HUES64 (cell line): ENCODE data around the gene GNRHR.
"Not testable (repeated sequence)": the region's sequence is repeated elsewhere in the genome, so short reads cannot be mapped to it uniquely, and the experiment has no call there.

Experiments used
- H3K27ac ChIP-seq: 2 replicates; pipeline ENCODE4 v1.7.0; 2013; ENCODE audit warnings: low read depth, low read length, inconsistent platforms
- H3K27me3 ChIP-seq: 2 replicates; pipeline ENCODE4 v1.6.1; 2013; ENCODE audit warnings: mild to moderate bottlenecking, low read length; ENCODE audit not compliant: insufficient read depth
- H3K36me3 ChIP-seq: 2 replicates; pipeline ENCODE4 v1.6.1; 2013; ENCODE audit warnings: mild to moderate bottlenecking, low read length; ENCODE audit not compliant: insufficient read depth
- H3K4me1 ChIP-seq: 2 replicates; pipeline ENCODE4 v1.6.1; 2013; ENCODE audit warnings: mild to moderate bottlenecking, low read length, moderate library complexity; ENCODE audit not compliant: insufficient read depth
- H3K4me3 ChIP-seq: 2 replicates; pipeline ENCODE4 v1.5.1; 2013; ENCODE audit warnings: mild to moderate bottlenecking, low read length, moderate library complexity
- H3K9ac ChIP-seq: 2 replicates; pipeline ENCODE4 v1.6.1; 2013; ENCODE audit warnings: mild to moderate bottlenecking, low read depth, low read length
- H3K9me3 ChIP-seq: 2 replicates; pipeline ENCODE4 v1.6.1; 2013; ENCODE audit warnings: low read depth, low read length; ENCODE audit not compliant: insufficient read depth
- WGBS: fragments of 150-250, 120-280 bp; methylation state at CpG from one replicate; pipeline ENCODE4 v1.1.7; 2013; ENCODE audit warnings: missing lambda C conversion rate; 5-methylcytosine and 5-hydroxymethylcytosine counted together

GNRHR gene

DNA sequence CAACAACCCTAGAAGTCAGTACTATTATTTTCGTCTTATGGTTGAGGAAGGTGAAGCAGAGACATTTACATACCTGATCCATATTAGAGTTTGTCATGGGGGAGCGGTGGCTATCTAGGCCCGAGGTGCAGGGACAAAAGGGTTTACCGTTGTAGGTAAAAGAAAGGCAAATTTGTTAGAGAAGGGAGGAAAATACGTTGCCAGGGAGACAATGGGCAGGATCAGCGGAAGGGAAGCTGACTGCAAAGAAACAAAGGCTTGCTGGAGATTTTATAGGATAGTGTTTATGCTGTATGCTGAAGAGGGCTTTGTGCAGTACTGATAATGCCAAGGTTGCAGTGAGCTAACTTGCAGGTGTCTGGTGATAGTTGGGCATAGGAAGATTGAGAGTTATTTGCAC is 2.8 kb upstream of the GNRHR start:
- not testable (repeated sequence) for H3K27me3 ChIP-seq, H3K27ac ChIP-seq, H3K36me3 ChIP-seq, H3K9ac ChIP-seq, H3K9me3 ChIP-seq, H3K4me3 ChIP-seq
- 60% methylated on average over 6 of the region's 6 CpGs for WGBS
- H3K4me1 ChIP-seq: peaks cover 13% of the 10 kb centered on the region; the same call in 1 of the 2 replicates

DNA sequence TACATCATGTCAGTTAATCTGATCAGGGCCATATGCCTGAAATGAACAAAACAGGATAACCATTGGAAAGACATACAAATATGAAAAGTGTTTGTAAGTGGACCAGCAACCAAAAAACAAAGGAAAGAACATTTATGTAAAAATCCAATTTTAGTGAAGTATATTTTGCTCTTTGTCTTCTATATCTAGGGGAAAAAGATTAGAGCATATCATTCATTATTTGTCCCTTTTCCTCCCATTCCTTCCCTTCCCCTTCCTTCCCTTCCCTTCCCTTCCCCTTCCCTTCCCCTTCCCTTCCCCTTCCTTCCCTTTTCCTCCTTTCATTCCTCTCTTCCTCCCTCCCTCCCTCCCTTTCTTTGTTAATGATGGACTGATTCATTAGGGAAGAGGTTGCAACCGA is 1.8 kb upstream of the GNRHR start:
- no peaks in the 10 kb centered on the region for H3K36me3 ChIP-seq
- no peak overlapping the region for H3K9ac ChIP-seq
- H3K4me3 ChIP-seq: no peak overlapping the region
- H3K9me3 ChIP-seq: no peaks in the 10 kb centered on the region
- H3K27me3 ChIP-seq: no peaks in the 10 kb centered on the region
- H3K4me1 ChIP-seq: peaks cover 13% of the 10 kb centered on the region; the same call in 1 of the 2 replicates
- 90% methylated on average over 1 of the region's 1 CpG for WGBS
- no peak overlapping the region for H3K27ac ChIP-seq

DNA sequence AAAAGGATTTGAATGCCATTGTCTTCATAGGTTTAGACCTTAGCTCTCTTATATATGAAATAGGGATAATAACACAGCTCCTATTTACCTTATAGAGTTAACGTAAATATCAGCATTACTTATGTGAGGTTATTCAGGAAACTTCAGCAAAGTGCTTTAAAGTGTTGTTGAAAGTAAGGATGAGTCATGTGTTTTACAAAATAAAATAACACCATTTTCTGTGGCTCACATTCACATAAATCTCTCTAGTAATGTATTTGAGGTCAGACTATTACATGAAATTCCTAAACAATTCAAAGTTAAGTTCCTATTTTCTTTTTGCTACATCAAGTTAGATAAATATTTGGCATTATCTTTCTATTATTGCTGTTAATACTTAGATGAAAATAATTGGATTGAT is 2.9 kb downstream of the GNRHR start:
- no peak overlapping the region for H3K9ac ChIP-seq
- H3K36me3 ChIP-seq: no peaks in the 10 kb centered on the region
- no peak overlapping the region for H3K27ac ChIP-seq
- WGBS: no CpG with 5 or more reads among the region's 1 CpG
- H3K9me3 ChIP-seq: no peaks in the 10 kb centered on the region
- H3K27me3 ChIP-seq: no peaks in the 10 kb centered on the region
- no peak overlapping the region for H3K4me3 ChIP-seq
- no peaks in the 10 kb centered on the region for H3K4me1 ChIP-seq

DNA sequence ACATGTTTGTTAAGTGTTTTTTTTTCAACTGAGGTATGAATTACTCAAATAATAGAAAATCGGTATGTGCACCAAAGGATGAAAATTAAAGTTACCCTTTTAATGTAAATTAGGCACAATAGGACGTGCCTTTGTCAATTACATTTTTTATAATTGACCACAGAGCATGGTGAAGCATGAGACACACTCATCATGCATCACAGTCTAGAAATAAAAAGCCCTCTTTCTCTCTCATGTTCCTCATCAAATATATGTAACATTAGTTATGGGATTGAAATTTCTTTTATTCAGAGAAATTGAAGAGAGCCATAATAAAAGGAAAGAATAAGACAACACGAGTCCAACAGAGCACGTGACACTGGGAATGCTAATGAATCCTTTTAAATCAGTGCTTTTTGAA is 3.5 kb downstream of the GNRHR start:
- no peak overlapping the region for H3K4me3 ChIP-seq
- no peaks in the 10 kb centered on the region for H3K9me3 ChIP-seq
- H3K27ac ChIP-seq: no peak overlapping the region
- WGBS: 93% methylated on average over 4 of the region's 4 CpGs
- no peaks in the 10 kb centered on the region for H3K27me3 ChIP-seq
- no peak overlapping the region for H3K9ac ChIP-seq
- H3K4me1 ChIP-seq: no peaks in the 10 kb centered on the region
- H3K36me3 ChIP-seq: no peaks in the 10 kb centered on the region

DNA sequence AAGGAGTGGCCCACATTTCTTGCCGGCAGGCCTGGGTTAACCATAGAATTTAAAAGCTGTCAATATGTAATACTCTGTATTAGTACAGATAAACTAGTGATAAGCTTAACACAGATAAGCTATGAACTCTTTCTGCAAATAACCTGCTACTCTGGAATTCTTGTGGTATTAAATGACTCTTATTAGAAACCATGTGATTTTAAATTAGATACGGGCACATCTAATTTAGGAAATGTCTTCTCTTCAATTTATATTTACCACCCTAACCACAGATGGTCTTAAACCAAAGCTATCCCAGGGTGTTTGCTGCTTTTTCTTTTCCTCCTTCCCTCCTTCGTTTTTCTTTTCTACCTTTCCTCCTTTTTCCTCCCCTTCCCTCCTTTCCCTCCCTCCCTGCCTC is 4.9 kb downstream of the GNRHR start:
- Histone ChIP-seq H3K4me3 (no peak overlapping the region), H3K9ac (no peak overlapping the region), H3K36me3 (no peaks in the 10 kb centered on the region), H3K27me3 (no peaks in the 10 kb centered on the region), H3K9me3 (no peaks in the 10 kb centered on the region), H3K4me1 (no peaks in the 10 kb centered on the region), H3K27ac (no peak overlapping the region)
- WGBS: 81% methylated on average over 2 of the region's 3 CpGs

DNA sequence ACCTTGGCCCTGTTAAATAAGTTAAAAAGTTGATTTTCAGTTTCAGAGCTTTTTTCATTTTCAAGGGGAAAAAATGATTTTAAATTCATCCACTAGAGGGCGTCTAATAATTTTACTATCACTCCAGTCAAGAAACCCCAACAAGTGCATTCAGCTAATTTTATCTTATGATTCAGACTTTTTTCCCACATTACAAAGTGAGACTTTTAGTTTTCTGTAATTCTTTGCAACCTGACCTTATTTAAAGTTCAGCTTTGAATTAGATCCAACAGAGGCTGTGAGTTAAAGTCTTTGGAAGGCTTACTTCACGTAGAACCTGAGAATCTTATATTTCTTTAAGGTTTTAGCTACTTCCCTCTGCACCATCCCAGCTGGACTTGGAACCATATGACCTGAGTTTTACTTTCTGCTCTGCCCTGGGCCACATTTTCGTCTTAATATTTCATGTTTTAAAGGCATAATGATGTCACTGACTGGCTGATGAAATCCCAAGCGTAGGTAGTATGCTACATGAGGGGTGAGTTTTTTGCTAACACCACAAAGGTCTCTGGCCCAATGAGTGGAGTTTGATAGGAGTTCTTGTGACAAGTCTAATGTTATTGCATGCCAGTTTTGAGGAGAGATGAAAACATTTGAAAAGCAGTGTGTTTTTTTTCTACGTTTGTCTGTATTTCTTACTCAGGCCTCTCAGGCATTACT is 7.2 kb downstream of the GNRHR start:
- 72% methylated on average over 5 of the region's 5 CpGs for WGBS
- H3K4me3 ChIP-seq: no peak overlapping the region
- no peaks in the 10 kb centered on the region for H3K36me3 ChIP-seq
- H3K4me1 ChIP-seq: no peaks in the 10 kb centered on the region
- H3K27ac ChIP-seq: no peak overlapping the region
- H3K9me3 ChIP-seq: no peaks in the 10 kb centered on the region
- H3K27me3 ChIP-seq: no peaks in the 10 kb centered on the region
- H3K9ac ChIP-seq: no peak overlapping the region

DNA sequence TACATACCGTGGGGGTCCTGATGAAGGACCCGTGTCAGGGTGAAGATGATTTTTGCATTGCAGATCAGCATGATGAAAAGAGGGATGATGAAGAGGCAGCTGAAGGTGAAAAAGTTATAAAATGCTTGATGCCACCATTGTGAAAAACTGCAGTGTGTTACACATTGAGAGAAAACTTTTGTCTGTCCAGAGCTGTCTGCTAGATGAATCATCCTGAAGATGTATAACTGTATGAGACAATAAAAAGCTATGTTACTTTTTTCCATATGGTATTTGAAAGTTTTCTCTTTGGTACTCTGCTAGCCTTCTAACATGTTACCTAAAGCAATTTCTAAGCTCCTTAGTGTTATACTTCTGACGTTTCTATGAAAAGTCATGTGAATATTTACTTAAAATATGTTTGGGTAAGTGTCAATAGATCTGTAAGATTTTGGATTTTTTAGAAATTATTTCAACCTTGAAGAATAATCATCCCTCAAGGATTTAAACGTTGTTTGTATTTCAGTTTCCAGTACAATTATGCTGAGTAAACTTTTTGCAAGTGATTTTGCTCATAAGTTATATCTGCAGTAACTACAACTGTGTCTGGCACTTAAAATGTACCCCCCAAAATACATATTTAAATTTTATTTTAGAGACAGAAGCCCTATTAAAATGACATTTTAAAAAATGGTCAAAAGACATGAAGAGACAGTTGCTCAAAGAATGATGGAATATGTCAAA is 9.5 kb downstream of the GNRHR start:
- WGBS: 91% methylated on average over 3 of the region's 4 CpGs
- Histone ChIP-seq H3K36me3 (no peaks in the 10 kb centered on the region), H3K4me1 (no peaks in the 10 kb centered on the region)

DNA sequence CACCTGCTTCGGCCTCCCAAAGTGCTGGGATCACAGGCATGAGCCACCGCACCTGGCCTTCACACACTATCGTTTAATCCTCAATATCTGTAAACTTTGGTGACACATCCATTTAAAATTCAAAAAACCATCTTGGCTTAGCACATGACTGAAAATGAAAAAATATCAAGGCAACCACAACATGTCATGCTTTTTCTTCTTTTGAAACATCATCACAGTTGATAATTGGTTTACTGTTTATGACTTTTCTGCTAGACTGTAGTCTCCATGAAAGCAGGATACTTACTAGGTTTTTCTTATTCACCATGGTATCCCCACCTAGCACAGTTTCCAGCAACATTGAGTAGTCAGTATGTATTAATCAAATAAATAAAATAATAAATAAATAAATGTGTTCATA is 11.0 kb downstream of the GNRHR start:
- Histone ChIP-seq H3K9ac (no peak overlapping the region), H3K27me3 (no peaks in the 10 kb centered on the region), H3K9me3 (no peaks in the 10 kb centered on the region), H3K4me3 (no peak overlapping the region), H3K27ac (no peak overlapping the region), H3K36me3 (no peaks in the 10 kb centered on the region), H3K4me1 (no peaks in the 10 kb centered on the region)
- WGBS: 95% methylated on average over 3 of the region's 3 CpGs

More for the DNA sequence above, 9.5 kb downstream of the GNRHR start:
- Histone ChIP-seq H3K27me3 (no peaks in the 10 kb centered on the region), H3K4me3 (no peak overlapping the region), H3K27ac (no peak overlapping the region), H3K9ac (no peak overlapping the region), H3K9me3 (no peaks in the 10 kb centered on the region)

DNA sequence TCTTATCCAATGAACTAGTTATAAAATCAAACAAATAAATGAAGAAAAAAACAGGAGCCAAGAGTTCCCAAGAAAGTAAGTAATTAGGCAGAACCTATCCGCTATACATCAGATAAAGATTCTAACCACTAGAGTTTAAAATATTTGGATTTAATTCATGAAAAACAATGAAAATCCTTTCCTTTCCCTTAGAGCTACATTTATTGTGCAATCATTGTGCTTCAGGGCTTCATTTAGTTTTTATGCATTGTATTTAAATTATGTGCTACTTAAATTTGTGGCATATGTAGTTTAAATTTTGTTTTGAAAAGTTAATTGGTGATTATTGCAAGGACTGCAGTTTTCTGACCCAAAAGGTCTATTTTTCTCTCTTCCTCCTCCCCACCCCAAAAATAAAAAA is 17.9 kb downstream of the GNRHR start:
- WGBS: no CpG with 5 or more reads among the region's 1 CpG
- Histone ChIP-seq H3K36me3 (0 out of 2 replicates have a peak, but pooled peaks cover 2% of the 10 kb centered on the region), H3K9me3 (no peaks in the 10 kb centered on the region), H3K4me3 (no peak overlapping the region), H3K9ac (no peak overlapping the region), H3K27me3 (no peaks in the 10 kb centered on the region), H3K27ac (no peak overlapping the region), H3K4me1 (no peaks in the 10 kb centered on the region)

DNA sequence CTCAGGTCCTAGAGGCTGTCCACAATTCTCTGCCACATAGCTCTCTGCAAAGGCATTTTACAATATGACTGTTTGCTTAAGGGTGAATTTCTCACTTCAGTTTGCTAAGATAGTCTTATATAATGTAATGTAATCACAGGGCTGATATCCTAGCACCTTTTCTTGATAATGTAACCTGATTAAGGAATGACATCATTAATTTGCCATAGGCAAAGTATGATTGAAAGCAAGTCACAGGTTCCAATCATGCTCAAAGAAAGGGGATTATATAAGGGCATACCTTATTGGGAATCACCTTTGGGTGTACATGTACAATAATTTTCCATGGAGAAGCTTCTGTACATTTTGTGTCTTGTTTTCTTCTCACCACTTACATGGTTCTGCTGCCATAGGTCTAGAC is 18.9 kb downstream of the GNRHR start:
- Histone ChIP-seq H3K27ac (no peak overlapping the region), H3K4me1 (no peaks in the 10 kb centered on the region), H3K9ac (no peak overlapping the region), H3K27me3 (no peaks in the 10 kb centered on the region), H3K36me3 (0 out of 2 replicates have a peak, but pooled peaks cover 2% of the 10 kb centered on the region), H3K9me3 (no peaks in the 10 kb centered on the region), H3K4me3 (no peak overlapping the region)

DNA sequence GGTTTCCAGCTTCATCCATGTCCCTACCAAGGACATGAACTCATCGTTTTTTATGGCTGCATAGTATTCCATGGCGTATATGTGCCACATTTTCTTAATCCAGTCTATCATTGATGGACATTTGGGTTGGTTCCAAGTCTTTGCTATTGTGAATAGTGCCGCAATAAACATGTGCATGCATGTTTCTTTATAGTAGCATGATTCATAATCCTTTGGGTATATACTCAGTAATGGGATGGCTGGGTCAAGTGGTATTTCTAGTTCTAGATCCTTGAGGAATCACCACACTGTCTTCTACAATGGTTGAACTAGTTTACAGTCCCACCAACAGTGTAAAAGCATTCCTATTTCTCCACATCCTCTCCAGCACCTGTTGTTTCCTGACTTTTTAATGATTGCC is 23.7 kb downstream of the GNRHR start:
- not testable (repeated sequence) for H3K9ac ChIP-seq, H3K9me3 ChIP-seq, H3K27ac ChIP-seq, H3K36me3 ChIP-seq, H3K4me3 ChIP-seq, H3K4me1 ChIP-seq, H3K27me3 ChIP-seq
- WGBS: 90% methylated on average over 3 of the region's 3 CpGs
